HepG2 (cell line): ENCODE results near the gene LRIF1.

Source experiments
- ZMYM3 ChIP-seq: sonication (generic); formaldehyde crosslinking; IDR thresholded peaks from 2 replicates; pipeline ENCODE4 v1.5.1; 2020; ENCODE audit warnings: mild to moderate bottlenecking, missing genetic modification reagents
- ZNF253 ChIP-seq: sonication (generic); formaldehyde crosslinking; IDR thresholded peaks from 2 replicates; pipeline ENCODE4 v1.8.0; 2022; ENCODE audit warnings: mild to moderate bottlenecking, missing genetic modification reagents, borderline replicate concordance
- TF ChIP-seq, protein P1 (sequence below): sonication (generic); formaldehyde crosslinking; IDR thresholded peaks from 2 replicates; pipeline ENCODE4 v1.8.1; 2022; ENCODE audit warnings: low read depth, mild to moderate bottlenecking, missing genetic modification reagents

DNA sequence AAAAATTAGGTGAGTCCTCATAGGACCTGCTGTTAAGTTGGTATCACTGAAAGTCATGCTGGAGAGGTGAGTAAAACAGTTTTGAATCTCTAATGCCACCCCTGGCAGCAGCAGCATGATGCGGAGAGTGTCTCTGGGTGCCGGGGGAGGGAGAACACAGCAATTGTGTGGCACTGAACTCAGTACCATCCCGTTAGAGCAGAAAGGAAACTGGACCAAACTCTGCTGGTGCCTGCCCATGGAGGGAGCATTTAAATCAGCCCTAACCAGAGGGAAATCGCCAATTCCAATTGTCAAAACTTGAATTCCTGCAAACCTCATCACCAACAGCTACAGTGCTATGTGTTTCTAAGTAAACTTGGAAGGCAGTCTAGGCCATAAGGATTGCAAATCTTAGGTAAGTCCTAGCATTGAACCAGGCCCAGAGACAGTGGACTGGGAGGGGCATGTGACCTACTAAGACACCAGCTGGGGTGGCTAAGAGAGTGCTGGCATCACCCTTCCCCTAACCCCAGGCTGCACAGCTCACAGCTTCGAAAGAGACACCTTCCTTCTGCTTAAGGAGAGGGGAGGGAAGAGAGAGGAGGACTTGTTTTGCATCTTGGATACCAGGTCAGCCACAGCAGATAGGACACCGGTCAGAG, 60.8 kb downstream of the LRIF1 start:
- TF ChIP-seq ZMYM3 (CRISPR knock-in tag) (no peak), ZNF253 (CRISPR knock-in tag) (no peak)
- TF ChIP-seq, protein P1, sequence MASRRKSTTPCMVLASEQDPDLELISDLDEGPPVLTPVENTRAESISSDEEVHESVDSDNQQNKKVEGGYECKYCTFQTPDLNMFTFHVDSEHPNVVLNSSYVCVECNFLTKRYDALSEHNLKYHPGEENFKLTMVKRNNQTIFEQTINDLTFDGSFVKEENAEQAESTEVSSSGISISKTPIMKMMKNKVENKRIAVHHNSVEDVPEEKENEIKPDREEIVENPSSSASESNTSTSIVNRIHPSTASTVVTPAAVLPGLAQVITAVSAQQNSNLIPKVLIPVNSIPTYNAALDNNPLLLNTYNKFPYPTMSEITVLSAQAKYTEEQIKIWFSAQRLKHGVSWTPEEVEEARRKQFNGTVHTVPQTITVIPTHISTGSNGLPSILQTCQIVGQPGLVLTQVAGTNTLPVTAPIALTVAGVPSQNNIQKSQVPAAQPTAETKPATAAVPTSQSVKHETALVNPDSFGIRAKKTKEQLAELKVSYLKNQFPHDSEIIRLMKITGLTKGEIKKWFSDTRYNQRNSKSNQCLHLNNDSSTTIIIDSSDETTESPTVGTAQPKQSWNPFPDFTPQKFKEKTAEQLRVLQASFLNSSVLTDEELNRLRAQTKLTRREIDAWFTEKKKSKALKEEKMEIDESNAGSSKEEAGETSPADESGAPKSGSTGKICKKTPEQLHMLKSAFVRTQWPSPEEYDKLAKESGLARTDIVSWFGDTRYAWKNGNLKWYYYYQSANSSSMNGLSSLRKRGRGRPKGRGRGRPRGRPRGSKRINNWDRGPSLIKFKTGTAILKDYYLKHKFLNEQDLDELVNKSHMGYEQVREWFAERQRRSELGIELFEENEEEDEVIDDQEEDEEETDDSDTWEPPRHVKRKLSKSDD (CRISPR knock-in tag): no peak
